Measurements from ENCODE around the gene LRRC8C.
A peak's percentile ranks its signal among the peaks of the same experiment; 100 is the strongest.

LRRC8C gene

GRCh38 chr1:89724369-89725010, 91.6 kb downstream of the LRRC8C start:
- Histone ChIP-seq H3K79me2 (ENCODE audit: insufficient read depth, low read length) (no peaks in the 10 kb centered on the region), H3K27me3 (ENCODE audit: insufficient read depth, low read length, poor library complexity) (no peaks in the 10 kb centered on the region), H3K9me3 (ENCODE audit: insufficient read depth, low read length, severe bottlenecking) (no peaks in the 10 kb centered on the region), H3K36me3 (ENCODE audit: insufficient read depth, low read length) (no peaks in the 10 kb centered on the region), H3K4me2 (ENCODE audit: insufficient read depth, low read length) (no peak overlapping the region), H3K9ac (ENCODE audit: low read depth, low read length) (no peak overlapping the region), H4K20me1 (ENCODE audit: insufficient read depth, low read length) (no peaks in the 10 kb centered on the region), H3K4me1 (ENCODE audit: insufficient read depth, low read length) (peaks cover 38% of the 10 kb centered on the region), H3K4me3 (ENCODE audit: low read depth in 1 of 2, low read length in 2 of 2) (no peak overlapping the region), H3K27ac (ENCODE audit: low read length) (no peak overlapping the region), H2AFZ (ENCODE audit: low read depth, low read length) (no peak overlapping the region)
- ATAC-seq (ENCODE audit: insufficient read depth, low read depth): peak; percentile 47; the same call in 2 of the 3 replicates
- TF ChIP-seq CTCF (IDR thresholded peaks at IDR 0.05; ENCODE audit: borderline replicate concordance, extremely low read depth, low read length, poor library complexity, severe bottlenecking) (no peak), EZH2 (IDR thresholded peaks at IDR 0.05; ENCODE audit: borderline replicate concordance, low read depth, low read length, severe bottlenecking) (no peak)
- DNase-seq: no peak

GRCh38 chr1:89725011-89725370, 92.1 kb downstream of the LRRC8C start:
- DNase-seq: no peak
- H3K4me2 ChIP-seq (ENCODE audit: insufficient read depth, low read length): no peak overlapping the region
- no peaks in the 10 kb centered on the region for H3K79me2 ChIP-seq (ENCODE audit: insufficient read depth, low read length)
- no peaks in the 10 kb centered on the region for H3K9me3 ChIP-seq (ENCODE audit: insufficient read depth, low read length, severe bottlenecking)
- H3K9ac ChIP-seq (ENCODE audit: low read depth, low read length): no peak overlapping the region
- no peaks in the 10 kb centered on the region for H3K36me3 ChIP-seq (ENCODE audit: insufficient read depth, low read length)
- H4K20me1 ChIP-seq (ENCODE audit: insufficient read depth, low read length): no peaks in the 10 kb centered on the region
- ATAC-seq (ENCODE audit: insufficient read depth, low read depth): no peak
- H3K4me3 ChIP-seq (ENCODE audit: low read depth in 1 of 2, low read length in 2 of 2): no peak overlapping the region
- peaks cover 34% of the 10 kb centered on the region for H3K4me1 ChIP-seq (ENCODE audit: insufficient read depth, low read length)
- no peaks in the 10 kb centered on the region for H3K27me3 ChIP-seq (ENCODE audit: insufficient read depth, low read length, poor library complexity)
- TF ChIP-seq EZH2 (IDR thresholded peaks at IDR 0.05; ENCODE audit: borderline replicate concordance, low read depth, low read length, severe bottlenecking): no peak
- no peak overlapping the region for H2AFZ ChIP-seq (ENCODE audit: low read depth, low read length)
- H3K27ac ChIP-seq (ENCODE audit: low read length): no peak overlapping the region

GRCh38 chr1:89725631-89726030, 92.7 kb downstream of the LRRC8C start:
- H3K36me3 ChIP-seq (ENCODE audit: insufficient read depth, low read length): no peaks in the 10 kb centered on the region
- H3K4me1 ChIP-seq (ENCODE audit: insufficient read depth, low read length): peaks cover 28% of the 10 kb centered on the region
- DNase-seq (no peak), ATAC-seq (ENCODE audit: insufficient read depth, low read depth) (no peak)
- no peaks in the 10 kb centered on the region for H4K20me1 ChIP-seq (ENCODE audit: insufficient read depth, low read length)
- no peaks in the 10 kb centered on the region for H3K79me2 ChIP-seq (ENCODE audit: insufficient read depth, low read length)
- H3K4me2 ChIP-seq (ENCODE audit: insufficient read depth, low read length): no peak overlapping the region
- no peak overlapping the region for H3K4me3 ChIP-seq (ENCODE audit: low read depth in 1 of 2, low read length in 2 of 2)
- H3K9me3 ChIP-seq (ENCODE audit: insufficient read depth, low read length, severe bottlenecking): no peaks in the 10 kb centered on the region
- no peak overlapping the region for H3K27ac ChIP-seq (ENCODE audit: low read length)
- no peaks in the 10 kb centered on the region for H3K27me3 ChIP-seq (ENCODE audit: insufficient read depth, low read length, poor library complexity)
- no peak overlapping the region for H3K9ac ChIP-seq (ENCODE audit: low read depth, low read length)
- H2AFZ ChIP-seq (ENCODE audit: low read depth, low read length): no peak overlapping the region
- TF ChIP-seq EZH2 (IDR thresholded peaks at IDR 0.05; ENCODE audit: borderline replicate concordance, low read depth, low read length, severe bottlenecking) (no peak), CTCF (IDR thresholded peaks at IDR 0.05; ENCODE audit: borderline replicate concordance, extremely low read depth, low read length, poor library complexity, severe bottlenecking) (no peak)

GRCh38 chr1:89727517-89728312, 94.8 kb downstream of the LRRC8C start:
- H3K27ac ChIP-seq (ENCODE audit: low read length): no peak overlapping the region
- ATAC-seq (ENCODE audit: insufficient read depth, low read depth): no peak
- H3K4me3 ChIP-seq (ENCODE audit: low read depth in 1 of 2, low read length in 2 of 2): no peak overlapping the region
- TF ChIP-seq EZH2 (IDR thresholded peaks at IDR 0.05; ENCODE audit: borderline replicate concordance, low read depth, low read length, severe bottlenecking) (no peak), CTCF (IDR thresholded peaks at IDR 0.05; ENCODE audit: borderline replicate concordance, extremely low read depth, low read length, poor library complexity, severe bottlenecking) (no peak)
- H3K4me2 ChIP-seq (ENCODE audit: insufficient read depth, low read length): 0 out of 2 replicates have a peak overlapping the region, but pooled peaks have one; percentile 18
- H3K9me3 ChIP-seq (ENCODE audit: insufficient read depth, low read length, severe bottlenecking): no peaks in the 10 kb centered on the region
- peaks cover 16% of the 10 kb centered on the region for H3K4me1 ChIP-seq (ENCODE audit: insufficient read depth, low read length)
- H3K36me3 ChIP-seq (ENCODE audit: insufficient read depth, low read length): no peaks in the 10 kb centered on the region
- no peak overlapping the region; the same call in 1 of the 2 replicates for H2AFZ ChIP-seq (ENCODE audit: low read depth, low read length)
- H3K79me2 ChIP-seq (ENCODE audit: insufficient read depth, low read length): no peaks in the 10 kb centered on the region
- no peak for DNase-seq
- H3K27me3 ChIP-seq (ENCODE audit: insufficient read depth, low read length, poor library complexity): no peaks in the 10 kb centered on the region
- H3K9ac ChIP-seq (ENCODE audit: low read depth, low read length): no peak overlapping the region
- H4K20me1 ChIP-seq (ENCODE audit: insufficient read depth, low read length): no peaks in the 10 kb centered on the region
